ENCODE data around the gene PXN.
"Not testable (repeated sequence)": the region's sequence is repeated elsewhere in the genome, so short reads cannot be mapped to it uniquely, and the experiment has no call there.

Gene PXN

GRCh38 chr12:120239776-120240494 lies 25.6 kb downstream of the PXN start:
- no peak for DNase-seq

GRCh38 chr12:120238839-120239445 lies 26.6 kb downstream of the PXN start:
- DNase-seq, result no peak

- DNase-seq, result no peak
These were observed 27.3 kb downstream of the PXN start for GRCh38 chr12:120238217-120238616.

DNA sequence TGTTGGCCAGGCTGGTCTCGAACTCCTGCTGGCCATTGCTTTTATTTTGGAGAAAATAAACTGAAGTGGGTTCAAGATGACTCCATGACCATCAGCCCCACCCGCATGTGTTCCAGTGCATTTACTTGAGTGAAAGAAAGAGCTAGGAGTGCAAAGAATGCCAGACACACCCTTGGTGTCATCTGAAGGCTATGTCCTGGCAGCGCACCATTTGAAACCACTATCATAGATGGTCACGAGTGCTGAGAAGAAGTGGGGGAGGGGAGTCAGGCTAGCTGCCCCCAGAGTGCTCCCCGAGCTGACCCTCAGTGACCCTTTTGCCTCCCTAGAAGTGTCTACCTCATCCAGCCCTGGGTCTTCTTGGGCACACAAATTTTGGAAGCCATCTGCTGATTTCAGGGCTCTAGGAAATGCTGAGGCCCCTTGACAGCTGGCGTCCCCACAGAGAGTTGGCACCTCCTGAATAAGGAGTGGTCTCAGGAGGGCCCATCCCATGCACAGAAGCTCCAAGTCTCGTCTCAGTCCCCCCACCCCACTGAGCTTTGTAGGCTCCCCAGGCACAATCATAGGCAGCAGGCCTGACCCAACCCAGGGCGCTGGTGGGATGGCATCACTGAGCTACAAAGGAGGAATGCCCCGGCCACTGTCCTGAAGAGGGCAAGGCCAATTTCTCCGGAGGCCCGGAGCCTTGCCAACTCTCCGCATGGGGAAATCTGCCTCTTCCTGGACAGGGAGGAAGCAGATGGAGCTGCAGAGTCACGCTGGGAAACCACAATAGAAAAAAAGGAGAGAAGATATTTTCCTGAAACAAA lies 28.0 kb downstream of the PXN start:
- no peak for DNase-seq

DNA sequence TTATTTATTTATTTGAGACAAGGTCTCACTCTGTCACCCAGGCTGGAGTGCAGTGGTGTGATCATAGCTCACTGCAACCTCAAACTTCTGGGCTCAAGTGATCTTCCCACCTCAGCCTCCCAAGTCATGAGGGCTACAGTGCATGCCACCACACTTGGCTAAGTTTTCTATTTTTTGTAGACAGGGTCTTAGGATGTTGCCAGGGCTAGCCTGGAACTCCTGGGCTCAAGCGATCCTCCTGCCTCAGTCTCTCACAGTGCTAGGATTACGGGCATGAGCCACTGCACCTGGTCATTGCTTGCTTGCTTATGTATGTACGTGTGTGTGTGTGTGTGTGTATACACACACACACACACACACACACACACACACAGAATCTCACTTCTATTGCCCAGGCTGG lies 28.7 kb downstream of the PXN start:
- DNase-seq, result not testable (repeated sequence)

DNA sequence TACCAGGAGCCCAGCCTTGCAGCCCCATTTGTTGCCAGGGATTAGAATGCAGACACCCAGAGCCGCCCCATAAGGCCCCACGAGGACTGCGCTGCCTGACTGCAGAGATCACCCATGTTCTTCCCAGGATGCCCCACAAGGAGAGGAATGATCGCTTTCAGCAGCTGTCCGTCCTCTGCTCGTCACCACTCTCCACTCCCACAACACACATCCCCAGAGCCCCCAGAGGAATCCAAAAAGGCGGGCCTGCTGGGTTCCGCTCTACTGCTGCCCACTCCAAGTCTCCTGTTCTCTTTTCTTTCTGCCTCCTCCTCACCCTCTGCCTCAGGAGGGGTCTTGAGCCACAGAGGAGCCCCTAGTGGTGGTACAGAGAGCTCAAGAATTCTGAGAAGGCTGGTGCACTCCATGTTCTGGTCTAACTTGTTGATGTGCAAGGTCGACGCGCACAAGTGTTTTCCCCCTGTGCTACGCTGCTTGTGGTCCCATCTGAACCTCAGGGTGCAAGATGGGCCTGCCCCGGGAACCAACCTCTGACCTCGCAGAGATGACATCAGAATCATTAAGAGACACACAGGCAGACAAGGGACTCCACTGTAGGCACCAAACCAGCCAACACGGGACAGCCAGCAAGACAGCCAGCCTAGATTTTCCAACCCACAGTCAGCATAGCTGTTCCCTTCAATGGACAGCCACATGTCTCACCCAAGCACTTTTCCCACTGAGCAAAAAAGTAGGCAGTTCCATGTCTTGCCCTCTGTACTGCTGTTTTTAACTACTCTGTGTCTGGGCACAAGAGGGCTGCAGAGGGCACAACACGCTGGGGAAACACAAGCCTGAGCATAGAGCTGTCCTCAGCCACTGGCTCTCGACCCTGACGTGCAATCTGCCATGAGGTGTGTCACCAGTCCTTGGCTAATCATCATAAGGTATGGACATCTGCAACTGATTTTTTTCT lies 29.9 kb downstream of the PXN start:
- DNase-seq, result no peak

DNA sequence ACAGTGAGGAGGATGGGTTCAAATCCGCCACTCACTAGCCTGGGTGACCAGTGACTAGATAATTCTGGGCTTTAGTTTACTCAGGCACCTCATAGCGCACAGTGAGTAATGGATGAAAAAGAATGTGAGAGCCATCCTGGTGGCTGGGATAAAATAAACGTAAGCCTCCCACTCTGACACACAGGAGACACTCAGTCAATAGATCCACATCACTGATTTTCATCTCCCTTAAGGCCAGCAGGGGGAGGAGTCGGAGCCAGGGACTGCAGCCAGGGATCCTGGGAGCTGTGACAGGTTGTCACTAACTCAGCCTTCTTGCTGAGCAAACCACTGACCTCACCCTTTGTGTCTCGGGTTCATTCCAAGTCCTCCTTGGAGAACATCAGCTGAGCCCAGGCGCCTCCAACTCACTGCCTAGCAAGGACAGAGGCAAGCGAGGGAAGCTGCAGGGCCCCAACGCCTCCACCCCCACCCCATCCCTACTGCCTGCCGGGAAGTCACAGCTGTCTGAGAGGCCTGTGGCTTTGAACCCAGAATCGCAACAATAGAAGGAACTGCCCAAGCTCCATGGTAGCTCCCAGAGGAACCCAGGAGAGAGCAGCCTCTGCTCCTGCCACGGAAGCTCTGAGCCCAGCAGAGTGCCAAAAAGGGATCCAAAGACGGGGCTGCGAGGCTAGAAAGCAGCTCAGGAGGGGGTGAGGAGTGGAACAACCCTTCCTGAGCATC lies 30.7 kb downstream of the PXN start:
- DNase-seq, result no peak

DNA sequence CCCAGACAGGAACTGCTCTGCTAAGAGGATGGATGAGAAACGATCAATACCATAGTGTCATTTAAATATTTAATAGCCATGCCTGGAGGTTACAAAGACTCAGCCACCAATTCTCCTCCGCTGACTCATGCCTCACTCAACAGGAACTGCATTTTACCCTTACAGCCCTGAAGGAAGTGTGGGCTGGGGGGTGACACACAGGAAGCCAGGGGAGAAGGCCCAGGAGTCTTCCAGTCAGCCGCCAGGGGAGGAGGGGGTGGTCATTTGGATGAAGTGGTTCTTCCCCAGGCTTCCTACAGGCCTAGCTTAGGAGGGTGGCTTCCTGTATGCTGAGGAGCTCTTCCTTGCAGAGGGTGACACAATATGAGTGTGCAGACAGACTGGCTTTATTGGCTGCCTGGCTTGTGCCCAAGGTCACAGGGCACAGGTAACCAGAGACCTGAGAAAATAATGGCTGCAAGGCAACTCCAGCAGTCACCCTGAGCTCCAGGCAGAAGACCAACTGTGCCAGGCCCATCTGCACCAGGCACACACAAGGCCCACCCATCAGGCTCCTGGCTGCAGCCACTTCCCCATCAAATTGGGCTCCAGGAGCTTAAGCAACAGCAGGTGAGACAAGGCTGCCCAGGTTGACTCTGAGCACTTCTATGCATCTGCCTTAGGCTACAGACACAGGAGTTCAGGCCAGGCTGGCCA lies 34.1 kb downstream of the PXN start:
- DNase-seq, result peak; percentile 82 to 83

DNA sequence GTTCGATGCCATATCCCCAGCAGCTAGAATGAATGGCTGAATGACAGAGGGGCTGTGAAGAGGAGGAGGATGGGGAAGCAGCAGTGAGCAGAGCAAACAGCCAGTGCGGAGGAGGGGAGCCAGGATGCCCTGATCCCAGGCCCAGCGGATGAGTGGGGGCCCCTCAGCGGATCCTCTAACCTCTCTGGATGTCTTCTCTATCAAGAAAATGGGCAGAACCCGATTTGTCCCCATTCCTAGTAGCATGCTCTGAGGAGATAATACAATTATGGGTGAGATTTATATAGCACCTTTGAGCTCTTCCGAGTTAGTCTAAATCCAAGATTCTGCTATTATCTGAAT lies 34.6 kb downstream of the PXN start:
- DNase-seq, result no peak

GRCh38 chr12:120230326-120230973 lies 35.1 kb downstream of the PXN start:
- no peak for DNase-seq

- no peak for DNase-seq
These were observed 35.8 kb downstream of the PXN start for GRCh38 chr12:120229487-120230325.

DNA sequence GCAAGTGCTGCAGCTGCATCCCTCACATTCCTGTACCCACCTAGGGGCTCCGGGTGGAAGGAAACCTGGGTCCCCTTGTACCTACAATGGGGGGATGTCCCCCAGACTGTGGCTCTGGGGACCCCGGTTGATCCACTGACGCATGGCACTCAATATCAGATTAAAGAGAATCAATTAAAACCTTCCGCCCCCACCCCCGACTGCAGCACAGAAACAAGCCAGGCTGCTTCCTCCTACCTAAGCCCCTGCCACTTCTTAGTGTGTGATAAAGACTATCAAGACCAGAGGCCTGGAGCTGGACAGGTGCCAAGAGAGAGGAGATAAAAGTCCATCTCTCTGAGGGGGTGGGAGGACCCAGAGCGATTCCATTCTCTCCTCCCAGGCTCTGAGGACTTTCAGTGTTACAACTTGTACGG lies 36.5 kb downstream of the PXN start:
- DNase-seq, result no peak

DNA sequence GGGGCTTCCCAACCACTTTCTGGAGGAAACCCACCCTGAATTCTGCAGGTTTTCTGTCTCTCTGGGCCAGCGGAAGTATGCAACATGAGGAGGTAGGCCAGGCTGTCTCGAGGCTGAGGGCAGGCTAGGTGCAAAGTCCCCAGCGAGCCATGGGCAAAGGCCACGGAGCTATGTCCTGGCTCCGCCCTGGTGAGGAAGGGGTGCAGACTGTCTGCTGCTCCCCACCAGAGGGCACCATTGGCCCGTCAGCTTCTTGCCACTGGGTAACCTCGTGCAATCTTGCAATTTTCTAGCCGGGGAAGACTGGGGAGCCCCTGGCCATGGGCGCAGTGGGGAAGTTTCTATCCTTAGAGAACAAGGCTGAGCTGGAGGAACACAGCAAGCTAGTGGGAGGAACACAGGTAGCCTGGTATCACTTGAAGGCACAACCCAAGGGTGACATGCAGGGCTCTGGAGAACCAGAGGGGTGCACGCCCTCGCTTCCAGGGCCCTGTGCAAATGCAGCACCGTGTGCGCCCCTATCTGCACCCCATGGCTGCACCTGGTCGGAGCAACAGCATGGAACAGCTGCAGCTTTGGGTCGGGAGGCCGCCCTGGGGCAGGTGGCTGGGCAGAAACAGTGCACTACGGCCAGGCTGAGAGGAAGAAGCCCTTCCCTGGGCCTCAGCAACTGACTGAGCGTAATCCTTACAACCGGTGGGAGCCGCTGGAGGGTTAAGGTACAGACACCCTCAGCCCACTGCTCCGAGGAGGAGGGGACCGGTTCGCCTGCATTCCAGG lies 37.0 kb downstream of the PXN start:
- DNase-seq, result peak; percentile 94

DNA sequence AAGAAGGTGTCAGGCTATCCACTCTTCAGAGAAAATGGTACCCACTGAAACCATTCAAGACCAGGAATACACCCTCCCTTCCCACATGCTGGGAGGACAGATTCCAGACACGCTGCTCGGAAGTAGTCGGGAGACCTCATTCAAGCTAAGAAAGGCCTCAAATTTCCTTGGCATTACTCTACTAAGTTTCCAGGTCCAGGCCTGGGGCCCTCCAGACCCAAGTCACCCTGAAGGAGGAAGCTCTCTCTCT lies 37.6 kb downstream of the PXN start:
- no peak for DNase-seq

DNA sequence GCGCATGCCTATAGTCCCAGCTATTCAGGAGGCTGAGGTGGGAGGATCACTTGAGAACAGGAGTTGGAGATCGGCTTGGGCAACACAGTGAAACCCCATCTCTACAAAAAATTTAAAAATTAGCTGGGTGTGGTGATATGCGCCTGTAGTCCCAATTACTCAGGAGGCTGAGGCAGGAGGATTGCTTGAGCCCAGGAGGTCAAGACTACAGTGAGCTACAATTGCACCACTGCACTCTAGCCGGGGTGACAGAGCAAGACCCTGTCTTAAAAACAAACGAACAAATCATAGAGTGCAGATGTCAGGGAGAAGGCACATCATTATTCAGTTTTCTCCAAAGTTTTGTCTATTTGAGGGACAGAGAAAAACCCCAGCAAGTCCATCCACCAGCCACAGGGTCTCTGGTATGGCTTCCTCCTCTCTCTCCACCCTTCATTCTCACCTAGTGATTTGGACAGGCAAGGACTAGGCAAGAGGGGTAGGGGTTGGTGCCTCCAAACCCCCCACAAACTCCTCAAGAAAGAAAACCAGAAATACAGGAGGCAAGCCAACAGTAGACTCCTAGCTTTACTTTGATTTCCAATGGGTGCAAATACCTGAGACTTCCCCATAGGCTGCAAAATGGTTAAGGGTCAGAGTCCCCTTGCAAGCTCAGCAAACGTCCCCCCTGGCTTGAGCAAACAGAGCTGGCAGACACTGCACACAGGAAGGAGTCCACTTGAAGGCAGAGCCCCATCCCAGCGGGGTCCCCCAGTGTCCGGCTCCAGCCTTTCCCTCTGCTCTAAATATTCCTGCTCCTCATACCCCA lies 38.1 kb downstream of the PXN start:
- DNase-seq, result no peak

GRCh38 chr12:120225852-120226640 lies 39.5 kb downstream of the PXN start:
- DNase-seq, result no peak

DNA sequence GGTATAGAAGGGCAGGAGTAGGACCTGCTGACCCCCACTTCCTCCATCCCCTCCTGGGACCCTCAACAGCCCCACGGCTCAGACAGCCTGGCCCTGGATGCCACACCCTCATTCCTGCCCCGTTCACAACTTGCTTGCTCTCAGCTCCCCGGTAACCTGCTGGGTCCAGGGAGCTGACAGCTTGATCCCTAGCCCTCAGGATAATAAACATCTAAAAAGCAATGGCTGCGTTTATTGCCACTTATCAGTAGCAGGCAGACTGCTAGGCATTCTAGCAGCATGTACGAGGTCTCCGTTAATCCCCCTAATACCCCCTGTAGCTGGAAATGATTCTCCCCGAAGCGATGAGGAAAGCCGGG lies 40.4 kb downstream of the PXN start:
- DNase-seq, result no peak

Data from stimulated activated CD4-positive, alpha-beta T cell treated with anti-CD3 and anti-CD28 coated beads, Interleukin-2, amount 100 ng/mL, for 24 hours (primary cell).